GM23338 (cell line): ENCODE data around the gene OTUD3. TPM values are rescaled to one million over a fixed set of nuclear protein-coding genes. Genes with fewer than 3 reads are reported as not detected.

ENCODE experiments used
- ATAC-seq: fragments of 200-7000 bp; cut with Tn5 transposase; 3 replicates; pipeline ENCODE4 v1.9.1; 2020
- DNase-seq: peaks from one replicate; pipeline ENCODE4 v3.0.0-alpha.2; 2015; ENCODE audit warnings: low spot score
- H2AFZ ChIP-seq: fragments of 200-600 bp; sonication (generic); 2 replicates; pipeline ENCODE4 v1.8.0; 2016; ENCODE audit warnings: antibody characterized with exemption, mild to moderate bottlenecking, moderate library complexity
- H3F3A ChIP-seq: fragments of 200-600 bp; sonication (generic); replicated peaks from 2 replicates; pipeline ENCODE4 v1.8.0; 2017; ENCODE audit warnings: antibody characterized with exemption, mixed run types, low read depth
- H3K27ac ChIP-seq: fragments of 200-600 bp; sonication (generic); 2 replicates; pipeline ENCODE4 v1.6.1; 2016; ENCODE audit warnings: low read depth
- H3K27me3 ChIP-seq: fragments of 200-600 bp; sonication (generic); 2 replicates; pipeline ENCODE4 v1.8.0; 2016; ENCODE audit warnings: mild to moderate bottlenecking, mixed run types, moderate library complexity; ENCODE audit not compliant: insufficient read depth
- H3K36me3 ChIP-seq: fragments of 200-600 bp; sonication (generic); 2 replicates; pipeline ENCODE4 v1.8.0; 2016; ENCODE audit warnings: mild to moderate bottlenecking; ENCODE audit not compliant: insufficient read depth
- H3K4me1 ChIP-seq: fragments of 200-600 bp; sonication (generic); 2 replicates; pipeline ENCODE4 v1.8.0; 2016; ENCODE audit warnings: mild to moderate bottlenecking, moderate library complexity; ENCODE audit not compliant: insufficient read depth
- H3K4me2 ChIP-seq: fragments of 200-600 bp; sonication (generic); 2 replicates; pipeline ENCODE4 v1.7.1; 2017; ENCODE audit warnings: mixed run types
- H3K4me3 ChIP-seq: fragments of 200-600 bp; sonication (generic); 2 replicates; pipeline ENCODE4 v1.6.1; 2016; ENCODE audit warnings: mixed run types
- H3K79me2 ChIP-seq: fragments of 200-600 bp; sonication (generic); replicated peaks from 2 replicates; pipeline ENCODE4 v1.8.0; 2017; ENCODE audit warnings: mild to moderate bottlenecking; ENCODE audit not compliant: insufficient read depth
- H3K9me2 ChIP-seq: fragments of 200-600 bp; sonication (generic); 2 replicates; pipeline ENCODE4 v1.8.0; 2017; ENCODE audit not compliant: insufficient read depth
- H4K20me1 ChIP-seq: fragments of 200-600 bp; sonication (generic); replicated peaks from 2 replicates; pipeline ENCODE4 v1.8.0; 2017; ENCODE audit warnings: mild to moderate bottlenecking; ENCODE audit not compliant: insufficient read depth
- H3K27ac Mint-ChIP-seq: 2 replicates; pipeline ENCODE4 v1.8.0; 2020; ENCODE audit warnings: inconsistent platforms, mild to moderate bottlenecking, moderate library complexity, mixed read lengths
- H3K27me3 Mint-ChIP-seq: 3 replicates; pipeline ENCODE4 v1.8.0; 2022; ENCODE audit warnings: low read depth, mild to moderate bottlenecking, moderate library complexity, mixed read lengths, inconsistent platforms; ENCODE audit not compliant: insufficient read depth, poor library complexity
- H3K36me3 Mint-ChIP-seq: 3 replicates; pipeline ENCODE4 v1.8.0; 2021; ENCODE audit warnings: low read depth, mild to moderate bottlenecking, inconsistent platforms, moderate library complexity, mixed read lengths
- H3K4me1 Mint-ChIP-seq: 3 replicates; pipeline ENCODE4 v1.8.0; 2020; ENCODE audit warnings: mild to moderate bottlenecking, inconsistent platforms, mixed read lengths
- H3K4me3 Mint-ChIP-seq: 3 replicates; pipeline ENCODE4 v1.8.0; 2021; ENCODE audit warnings: moderate library complexity, mild to moderate bottlenecking, inconsistent platforms, mixed read lengths
- H3K9me3 Mint-ChIP-seq: 3 replicates; pipeline ENCODE4 v1.8.0; 2020; ENCODE audit warnings: moderate library complexity, mild to moderate bottlenecking, inconsistent platforms, mixed read lengths
- CREB1 ChIP-seq: fragments of 250-450 bp; sonication (Bioruptor Pico); IDR thresholded peaks from 2 replicates; pipeline ENCODE4 v1.5.0; 2020; ENCODE audit warnings: low read depth, mild to moderate bottlenecking, moderate library complexity
- CTCF ChIP-seq, 2 experiments: fragments of 200-600 bp in 1 of 2; sonication (generic) in 1 of 2; conservative IDR thresholded peaks; 2 replicates each; pipeline versions ENCODE4 v1.5.1 to v1.6.1; 2016 to 2017; ENCODE audit warnings: antibody characterized with exemption in 2 of 2, low read depth in 2 of 2, mild to moderate bottlenecking in 2 of 2, moderate library complexity in 1 of 2
- EZH2 ChIP-seq: fragments of 200-600 bp; sonication (generic); IDR thresholded peaks from one replicate; pipeline ENCODE4 v1.8.0; 2017; ENCODE audit warnings: antibody characterized with exemption, mild to moderate bottlenecking, low read depth; ENCODE audit not compliant: unreplicated experiment
- EZH2phosphoT487 ChIP-seq: fragments of 200-600 bp; sonication (generic); IDR thresholded peaks from one replicate; pipeline ENCODE4 v1.8.1; 2018; ENCODE audit warnings: antibody characterized with exemption; ENCODE audit not compliant: unreplicated experiment
- JUNB ChIP-seq: IDR thresholded peaks from one replicate; pipeline ENCODE4 v1.6.1; 2016; ENCODE audit warnings: antibody characterized with exemption; ENCODE audit not compliant: unreplicated experiment
- POLR2AphosphoS5 ChIP-seq: IDR thresholded peaks from 2 replicates; pipeline ENCODE4 v1.6.1; 2016; ENCODE audit warnings: antibody characterized with exemption, low read depth
- ZNF114 ChIP-seq: fragments of 250-450 bp; sonication (Bioruptor Pico); IDR thresholded peaks from 2 replicates; pipeline ENCODE4 v1.5.0; 2020; ENCODE audit warnings: mild to moderate bottlenecking, moderate library complexity
- ZNF331 ChIP-seq: fragments of 250-450 bp; sonication (Bioruptor Pico); IDR thresholded peaks from 2 replicates; pipeline ENCODE4 v1.5.0; 2020; ENCODE audit warnings: low read depth, mild to moderate bottlenecking, moderate library complexity
- ZNF462 ChIP-seq: fragments of 250-450 bp; sonication (Bioruptor Pico); IDR thresholded peaks from 2 replicates; pipeline ENCODE4 v1.5.0; 2020; ENCODE audit warnings: mild to moderate bottlenecking, moderate library complexity
- polyA plus RNA-seq: library from polyadenylated mRNA; unstranded; fragments of >200 nt; fragmentation: Nextera tagmentation; extraction: Ambion mirVana; gene quantifications from 2 replicates; pipeline ENCODE4 v1.2.1, GENCODE V29; 2016
- total RNA-seq: library from RNA; depleted of rRNA; stranded (reverse); fragments of >200 nt; shearing (Covaris generic); gene quantifications from 2 replicates; pipeline ENCODE4 v1.2.3, GENCODE V29; 2014
- TF ChIP-seq, protein P1 (sequence below): IDR thresholded peaks from 2 replicates; pipeline ENCODE4 v1.6.1; 2016; ENCODE audit warnings: antibody characterized with exemption

The OTUD3 gene
- total and polyA plus RNA-seq, 2 experiments from 2014 or later, result 3.0 to 12.9 TPM

DNA sequence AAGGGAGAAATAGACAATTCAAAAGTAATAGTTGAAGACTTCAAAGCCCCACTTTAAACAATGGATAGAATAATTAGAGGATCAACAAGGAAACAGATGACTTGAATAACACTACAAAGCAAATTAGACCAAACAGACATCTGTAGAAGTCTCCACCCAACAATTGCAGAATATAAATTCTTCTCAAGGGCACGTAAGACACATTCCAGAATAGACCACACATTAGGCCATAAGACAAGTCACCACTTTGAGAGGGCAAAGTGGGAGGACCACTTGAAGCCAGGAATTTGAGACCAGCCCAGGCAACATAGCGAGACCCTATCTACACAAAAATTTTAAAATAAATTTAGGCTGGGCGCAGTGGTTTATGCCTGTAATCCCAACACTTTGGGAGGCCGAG, 46.6 kb upstream of the OTUD3 start (continued):
- TF ChIP-seq ZNF462 (CRISPR knock-in tag) (no peak), ZNF331 (CRISPR knock-in tag) (no peak), CREB1 (CRISPR knock-in tag) (no peak), ZNF114 (CRISPR knock-in tag) (no peak), EZH2phosphoT487 (no peak), POLR2AphosphoS5 (no peak), EZH2 (no peak)
- TF ChIP-seq, protein P1, sequence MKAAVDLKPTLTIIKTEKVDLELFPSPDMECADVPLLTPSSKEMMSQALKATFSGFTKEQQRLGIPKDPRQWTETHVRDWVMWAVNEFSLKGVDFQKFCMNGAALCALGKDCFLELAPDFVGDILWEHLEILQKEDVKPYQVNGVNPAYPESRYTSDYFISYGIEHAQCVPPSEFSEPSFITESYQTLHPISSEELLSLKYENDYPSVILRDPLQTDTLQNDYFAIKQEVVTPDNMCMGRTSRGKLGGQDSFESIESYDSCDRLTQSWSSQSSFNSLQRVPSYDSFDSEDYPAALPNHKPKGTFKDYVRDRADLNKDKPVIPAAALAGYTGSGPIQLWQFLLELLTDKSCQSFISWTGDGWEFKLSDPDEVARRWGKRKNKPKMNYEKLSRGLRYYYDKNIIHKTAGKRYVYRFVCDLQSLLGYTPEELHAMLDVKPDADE, result no peak

- ATAC-seq (no peak), DNase-seq (no peak)
- Mint-ChIP-seq H3K9me3 (no peaks in the 10 kb centered on the region), H3K4me1 (no peaks in the 10 kb centered on the region), H3K4me3 (no peak overlapping the region), H3K36me3 (no peaks in the 10 kb centered on the region), H3K27me3 (no peaks in the 10 kb centered on the region), H3K27ac (no peak overlapping the region)
- Histone ChIP-seq H3K4me3 (no peak overlapping the region), H3K27me3 (no peaks in the 10 kb centered on the region), H3K79me2 (no peaks in the 10 kb centered on the region), H3K4me1 (no peaks in the 10 kb centered on the region), H3K4me2 (no peak overlapping the region), H2AFZ (no peak overlapping the region), H4K20me1 (no peaks in the 10 kb centered on the region), H3K27ac (no peak overlapping the region), H3K36me3 (no peaks in the 10 kb centered on the region), H3K9me2 (no peaks in the 10 kb centered on the region), H3F3A (no peaks in the 10 kb centered on the region)
- TF ChIP-seq ZNF114 (CRISPR knock-in tag), result no peak
- TF ChIP-seq CTCF (conservative IDR thresholded peaks at IDR 0.05; ENCODE audit: low read depth in 2 of 2), result no peak
- no peak for TF ChIP-seq JUNB
Observed at GRCh38 chr1:19837866-19838265, 44.3 kb upstream of the OTUD3 start.
